ENCODE results near the gene S1PR1.
"Not testable (repeated sequence)": the region's sequence is repeated elsewhere in the genome, so short reads cannot be mapped to it uniquely, and the experiment has no call there.

Gene S1PR1

DNA sequence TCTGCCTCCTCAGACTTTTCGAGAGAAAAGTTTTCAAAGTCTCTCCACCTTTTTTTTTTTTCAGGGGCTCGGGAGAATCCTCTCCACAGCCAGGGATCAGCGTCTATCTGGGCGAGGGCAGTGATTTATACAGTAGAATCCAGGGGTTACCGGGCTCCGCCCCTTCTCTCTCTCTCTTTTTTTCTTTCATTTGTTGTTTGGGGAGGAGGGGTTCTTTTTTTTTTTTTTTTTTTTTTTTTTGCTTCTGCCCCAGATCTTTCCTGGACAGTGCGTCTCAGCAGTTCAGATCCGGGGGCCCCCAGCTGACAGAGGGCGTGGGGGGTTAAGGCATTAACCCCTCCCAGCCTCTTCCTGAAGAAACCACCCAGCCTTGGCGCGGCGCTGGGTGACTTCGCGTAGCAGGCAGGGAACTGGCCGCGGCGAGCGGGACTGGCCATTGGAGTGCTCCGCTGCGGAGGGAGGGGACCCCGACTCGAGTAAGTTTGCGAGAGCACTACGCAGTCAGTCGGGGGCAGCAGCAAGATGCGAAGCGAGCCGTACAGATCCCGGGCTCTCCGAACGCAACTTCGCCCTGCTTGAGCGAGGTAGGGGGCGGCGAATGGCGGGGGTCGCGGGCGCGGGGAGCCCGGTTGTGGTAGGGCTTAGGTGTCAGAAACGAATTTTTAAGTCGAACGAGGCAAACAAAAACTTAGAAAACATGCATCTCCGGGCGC, at the start of gene S1PR1:
Gene S1PR1 (plus strand): TSS at position 504 of the 713 bp plus-strand sequence. CDS start 1,966 bp downstream, outside the sequence.
- no peak for TF ChIP-seq CTCF (IDR thresholded peaks at IDR 0.05; ENCODE audit: low read depth, low read length)
- DNase-seq (ENCODE audit: extremely low read depth, low read depth) = no peak

- no peak for TF ChIP-seq CTCF (IDR thresholded peaks at IDR 0.05; ENCODE audit: low read depth, low read length)
- DNase-seq (ENCODE audit: extremely low read depth, low read depth) = no peak
Measured at GRCh38 chr1:101187297-101187696, 49.5 kb upstream of the S1PR1 start.

GRCh38 chr1:101188331-101188730, 48.5 kb upstream of the S1PR1 start:
- no peak for TF ChIP-seq CTCF (IDR thresholded peaks at IDR 0.05; ENCODE audit: low read depth, low read length)
- DNase-seq (ENCODE audit: extremely low read depth, low read depth) = no peak

- not testable (repeated sequence) for DNase-seq (ENCODE audit: extremely low read depth, low read depth)
Measured at GRCh38 chr1:101188968-101189367, 47.9 kb upstream of the S1PR1 start.

GRCh38 chr1:101190441-101190840, 46.4 kb upstream of the S1PR1 start:
- no peak for TF ChIP-seq CTCF (IDR thresholded peaks at IDR 0.05; ENCODE audit: low read depth, low read length)

DNA sequence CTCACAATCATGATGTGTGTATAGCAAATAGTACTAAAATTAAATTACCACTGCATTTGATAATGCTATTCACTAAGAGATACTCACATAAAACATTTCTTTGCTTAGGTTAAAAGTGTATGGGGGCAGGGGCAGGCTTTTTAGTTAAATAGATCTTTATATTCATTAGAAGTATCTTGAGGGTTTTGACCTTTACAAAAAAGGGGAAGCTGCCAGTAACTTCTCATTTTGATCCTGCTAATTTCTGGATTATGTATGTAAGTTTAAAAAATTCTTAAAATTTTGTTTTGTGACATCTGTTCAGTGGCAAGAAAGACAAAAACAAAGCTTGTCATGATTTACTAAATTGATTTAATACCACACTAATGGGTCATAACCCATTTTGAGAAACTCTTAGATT, 45.8 kb upstream of the S1PR1 start:
- no peak for DNase-seq (ENCODE audit: extremely low read depth, low read depth)
- TF ChIP-seq CTCF (IDR thresholded peaks at IDR 0.05; ENCODE audit: low read depth, low read length) = no peak

More at GRCh38 chr1:101190441-101190840, 46.4 kb upstream of the S1PR1 start:
- DNase-seq (ENCODE audit: extremely low read depth, low read depth) = peak; percentile 51

DNA sequence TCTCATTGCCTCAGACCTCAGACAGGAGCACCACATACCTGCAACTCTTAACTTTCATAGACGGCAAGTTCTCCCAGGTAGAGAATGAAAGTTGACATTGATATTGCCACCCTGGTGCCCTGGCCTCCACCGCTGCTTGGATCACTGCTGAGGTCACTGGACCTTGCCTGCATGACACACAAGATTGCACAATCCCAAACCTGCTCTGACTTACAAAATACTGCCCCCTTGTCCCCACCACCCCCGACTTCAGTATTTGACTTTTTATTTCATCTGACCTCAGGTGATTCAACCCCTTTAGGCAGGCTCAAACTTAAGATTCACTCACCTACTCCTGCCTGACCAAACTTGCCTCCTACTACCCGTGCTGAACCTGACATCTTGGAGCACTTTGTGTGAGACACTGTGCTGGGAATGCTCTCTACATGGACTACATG, 43.1 kb upstream of the S1PR1 start:
- TF ChIP-seq CTCF (IDR thresholded peaks at IDR 0.05; ENCODE audit: low read depth, low read length) = no peak
- DNase-seq (ENCODE audit: extremely low read depth, low read depth) = no peak

- DNase-seq (ENCODE audit: extremely low read depth, low read depth) = no peak
- no peak for TF ChIP-seq CTCF (IDR thresholded peaks at IDR 0.05; ENCODE audit: low read depth, low read length)
Measured at GRCh38 chr1:101194746-101195145, 42.1 kb upstream of the S1PR1 start.
